ENCODE data around the gene UBALD1. TPM values are rescaled to one million over a fixed set of nuclear protein-coding genes. Genes with fewer than 3 reads are reported as not detected.

UBALD1 gene
- total RNA-seq, 1 donor from 2014 or later = 54.6 TPM

GRCh38 chr16:4599037-4599436 lies 15.7 kb downstream of the UBALD1 start:
- TF ChIP-seq CTCF (IDR thresholded peaks at IDR 0.05; ENCODE audit: partially characterized antibody, unreplicated experiment) = no peak
- DNase-seq = no peak
- H3K9me3 Mint-ChIP-seq (ENCODE audit: unreplicated experiment) = peaks cover 6% of the 10 kb centered on the region
- no peaks in the 10 kb centered on the region for H3K36me3 Mint-ChIP-seq (ENCODE audit: unreplicated experiment)
- H3K4me3 Mint-ChIP-seq (ENCODE audit: unreplicated experiment) = no peak overlapping the region
- H3K4me1 Mint-ChIP-seq (ENCODE audit: low read depth, unreplicated experiment) = peaks cover 6% of the 10 kb centered on the region
- no peak overlapping the region for H3K27ac Mint-ChIP-seq (ENCODE audit: unreplicated experiment)
- H3K27me3 Mint-ChIP-seq (ENCODE audit: unreplicated experiment) = no peaks in the 10 kb centered on the region

DNA sequence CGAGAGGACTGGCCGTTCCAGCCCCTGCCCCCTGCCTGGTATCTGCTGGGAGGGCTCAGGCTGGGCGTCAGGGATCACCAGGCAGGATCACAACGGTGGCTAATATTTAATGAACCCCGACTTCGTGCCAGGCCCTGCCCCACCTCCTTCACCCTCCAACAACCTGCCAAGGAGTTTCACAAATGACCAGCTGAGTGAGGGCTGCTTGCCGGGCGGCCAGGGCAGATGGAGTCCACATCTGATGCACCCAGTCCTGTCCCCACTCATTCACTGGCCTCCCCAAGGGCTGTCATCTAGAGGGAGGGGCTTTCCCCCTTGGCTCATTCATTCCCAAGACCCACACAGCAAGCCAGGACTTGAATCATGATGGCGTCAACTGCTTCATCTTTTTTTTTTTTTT lies 17.5 kb downstream of the UBALD1 start:
- H3K36me3 Mint-ChIP-seq (ENCODE audit: unreplicated experiment) = no peaks in the 10 kb centered on the region
- no peak overlapping the region for H3K27ac Mint-ChIP-seq (ENCODE audit: unreplicated experiment)
- TF ChIP-seq CTCF (IDR thresholded peaks at IDR 0.05; ENCODE audit: partially characterized antibody, unreplicated experiment) = no peak
- H3K9me3 Mint-ChIP-seq (ENCODE audit: unreplicated experiment) = peaks cover 11% of the 10 kb centered on the region
- H3K27me3 Mint-ChIP-seq (ENCODE audit: unreplicated experiment) = peaks cover 5% of the 10 kb centered on the region
- H3K4me3 Mint-ChIP-seq (ENCODE audit: unreplicated experiment) = no peak overlapping the region
- peaks cover 17% of the 10 kb centered on the region for H3K4me1 Mint-ChIP-seq (ENCODE audit: low read depth, unreplicated experiment)
- no peak for DNase-seq

- DNase-seq = no peak
- H3K4me3 Mint-ChIP-seq (ENCODE audit: unreplicated experiment) = no peak overlapping the region
- H3K9me3 Mint-ChIP-seq (ENCODE audit: unreplicated experiment) = peaks cover 8% of the 10 kb centered on the region
- peaks cover 16% of the 10 kb centered on the region for H3K4me1 Mint-ChIP-seq (ENCODE audit: low read depth, unreplicated experiment)
- no peak overlapping the region for H3K27ac Mint-ChIP-seq (ENCODE audit: unreplicated experiment)
- H3K36me3 Mint-ChIP-seq (ENCODE audit: unreplicated experiment) = no peaks in the 10 kb centered on the region
- TF ChIP-seq CTCF (IDR thresholded peaks at IDR 0.05; ENCODE audit: partially characterized antibody, unreplicated experiment) = no peak
- peaks cover 5% of the 10 kb centered on the region for H3K27me3 Mint-ChIP-seq (ENCODE audit: unreplicated experiment)
These were observed 20.0 kb downstream of the UBALD1 start for GRCh38 chr16:4594433-4595410.

DNA sequence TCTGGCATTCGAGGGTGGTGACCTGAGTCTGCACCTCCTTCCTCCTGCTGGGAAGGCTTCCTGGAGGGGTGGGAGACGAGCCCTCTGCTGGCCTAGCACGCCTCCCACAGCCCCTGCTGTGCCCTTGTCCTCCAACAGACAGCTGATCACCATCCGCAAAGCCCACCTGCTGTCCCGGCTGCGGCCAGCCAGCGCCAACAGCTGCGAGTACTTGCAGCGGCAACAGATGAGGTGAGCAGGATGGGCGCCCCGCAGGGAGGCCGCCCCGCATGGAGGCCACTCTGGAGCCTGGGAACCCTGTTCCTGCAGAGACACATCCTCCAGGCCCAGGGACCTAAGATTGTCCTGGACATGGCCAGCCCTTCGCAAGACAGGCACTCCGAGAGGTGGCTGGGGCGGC lies 21.6 kb downstream of the UBALD1 start:
- Mint-ChIP-seq H3K27ac (ENCODE audit: unreplicated experiment) (peak overlapping the region; percentile 88), H3K4me1 (ENCODE audit: low read depth, unreplicated experiment) (peaks cover 16% of the 10 kb centered on the region), H3K27me3 (ENCODE audit: unreplicated experiment) (peaks cover 5% of the 10 kb centered on the region), H3K9me3 (ENCODE audit: unreplicated experiment) (peaks cover 6% of the 10 kb centered on the region), H3K4me3 (ENCODE audit: unreplicated experiment) (no peak overlapping the region), H3K36me3 (ENCODE audit: unreplicated experiment) (no peaks in the 10 kb centered on the region)
- TF ChIP-seq CTCF (IDR thresholded peaks at IDR 0.05; ENCODE audit: partially characterized antibody, unreplicated experiment) = no peak
- peak; percentile 78 for DNase-seq

Measured in glutamatergic neuron (in vitro differentiated cells).